AG09309 (cell line): ENCODE results near the gene DRC1.

Experiments used
- DNase-seq: peaks from one replicate; pipeline ENCODE4 v3.0.0-alpha.2; 2010; ENCODE audit warnings: low read depth
- H3K4me3 ChIP-seq: 2 replicates; pipeline ENCODE4 v1.5.1; 2011; ENCODE audit warnings: mild to moderate bottlenecking, low read depth, low read length, moderate library complexity; ENCODE audit not compliant: control insufficient read depth
- CTCF ChIP-seq: IDR thresholded peaks from 2 replicates; pipeline ENCODE4 v1.5.1; 2011; ENCODE audit warnings: mild to moderate bottlenecking, low read depth, low read length, inconsistent platforms; ENCODE audit not compliant: insufficient read depth, control insufficient read depth; ENCODE audit errors: missing control alignments

Gene DRC1

GRCh38 chr2:26460613-26461031 is 58.9 kb downstream of the DRC1 start:
- no peak for TF ChIP-seq CTCF
- no peak for DNase-seq
- H3K4me3 ChIP-seq: no peak overlapping the region

GRCh38 chr2:26461601-26462023 is 59.9 kb downstream of the DRC1 start:
- DNase-seq: no peak
- no peak for TF ChIP-seq CTCF

GRCh38 chr2:26462100-26462499 is 60.4 kb downstream of the DRC1 start:
- no peak for TF ChIP-seq CTCF
- H3K4me3 ChIP-seq: no peak overlapping the region
- no peak for DNase-seq

More at GRCh38 chr2:26461601-26462023, 59.9 kb downstream of the DRC1 start:
- no peak overlapping the region for H3K4me3 ChIP-seq

GRCh38 chr2:26462511-26463243 is 61.0 kb downstream of the DRC1 start:
- TF ChIP-seq CTCF: peak; percentile 82
- no peak overlapping the region for H3K4me3 ChIP-seq
- peak; percentile 29 for DNase-seq

GRCh38 chr2:26463244-26464192 is 61.8 kb downstream of the DRC1 start:
- TF ChIP-seq CTCF: no peak
- H3K4me3 ChIP-seq: no peak overlapping the region
- DNase-seq: no peak

- H3K4me3 ChIP-seq: no peak overlapping the region
- no peak for TF ChIP-seq CTCF
- no peak for DNase-seq
Observed at GRCh38 chr2:26464390-26465265, 62.9 kb downstream of the DRC1 start.
